SIG-M5 (cell line): ENCODE results near the gene VAMP2.

ENCODE experiments used
- DNase-seq: peaks from one replicate; lab custom pipeline; 2025; lab: John Stamatoyannopoulos, UW

The VAMP2 gene

GRCh38 chr17:8162233-8162996 is at the start of gene VAMP2:
Gene VAMP2 (minus strand): TSS chr17:8162948. CDS start chr17:8162879, 69 bp downstream.
- no peak for DNase-seq

GRCh38 chr17:8210761-8211458 is 48.2 kb upstream of the VAMP2 start:
- DNase-seq: no peak

GRCh38 chr17:8209907-8210760 is 47.4 kb upstream of the VAMP2 start, which contains the start of gene AURKB:
Gene AURKB (minus strand): TSS chr17:8210575. CDS start chr17:8210224, 351 bp downstream.
- peak; percentile 52 for DNase-seq

GRCh38 chr17:8206536-8206935 is 43.8 kb upstream of the VAMP2 start:
- DNase-seq: no peak

GRCh38 chr17:8204761-8205555 is 42.2 kb upstream of the VAMP2 start:
- DNase-seq: no peak

GRCh38 chr17:8192070-8192815 is 29.5 kb upstream of the VAMP2 start:
- peak; percentile 45 for DNase-seq

- DNase-seq: no peak
Measured at GRCh38 chr17:8190506-8190905, 27.8 kb upstream of the VAMP2 start.

- DNase-seq: peak; percentile 94
Measured at GRCh38 chr17:8189711-8190477, 27.1 kb upstream of the VAMP2 start, which contains the start of gene BORCS6. Gene BORCS6 (minus strand): TSS chr17:8190180. CDS start chr17:8190140, 40 bp downstream.

- DNase-seq: no peak
Measured at GRCh38 chr17:8189041-8189710, 26.4 kb upstream of the VAMP2 start.

GRCh38 chr17:8188263-8188839 is 25.6 kb upstream of the VAMP2 start:
- DNase-seq: no peak

GRCh38 chr17:8187517-8188262 is 24.9 kb upstream of the VAMP2 start:
- DNase-seq: peak; percentile 87

- DNase-seq: peak; percentile 44
Measured at GRCh38 chr17:8186787-8187516, 24.2 kb upstream of the VAMP2 start.

- DNase-seq: no peak
Measured at GRCh38 chr17:8186446-8186786, 23.7 kb upstream of the VAMP2 start.

- no peak for DNase-seq
Measured at GRCh38 chr17:8185582-8186445, 23.1 kb upstream of the VAMP2 start.

- no peak for DNase-seq
Measured at GRCh38 chr17:8176998-8177731, 14.4 kb upstream of the VAMP2 start.
